Measurements from ENCODE around the gene PPP1R12B. TPM values are rescaled to one million over a fixed set of nuclear protein-coding genes. Genes with fewer than 3 reads are reported as not detected.
A peak's percentile ranks its signal among the peaks of the same experiment; 100 is the strongest.

The PPP1R12B gene
- total RNA-seq, 1 experiment from 2014 or later, result 17.0 TPM

- H3K27ac ChIP-seq (ENCODE audit: low read depth, low read length, poor library complexity, severe bottlenecking), result no peak overlapping the region
- intact Hi-C loops (cut with micrococcal nuclease; ENCODE audit: unreplicated experiment), result no loop called here
- no peaks in the 10 kb centered on the region for H3K36me3 ChIP-seq (ENCODE audit: insufficient read depth, low read length, poor library complexity, severe bottlenecking)
- CTCF ChIA-PET, result no interaction called here
- POLR2A ChIA-PET (ENCODE audit: low non-redundant PET), result interaction anchor here (0.6 kb wide), 1 partner anchor 296 kb away, joined by 3 read pairs; no protein-coding TSS in a partner anchor
- no peak for DNase-seq (ENCODE audit: low spot score)
- no TSS peak for BruUV-seq (replicated peaks)
- no peaks in the 10 kb centered on the region for H3K4me1 ChIP-seq (ENCODE audit: insufficient read depth, low read length, poor library complexity, severe bottlenecking)
- no peaks in the 10 kb centered on the region for H3K9me3 ChIP-seq (ENCODE audit: low read depth, low read length, poor library complexity, severe bottlenecking)
- H3K27me3 ChIP-seq (replicated peaks; ENCODE audit: insufficient read depth, low read depth, low read length, poor library complexity), result no peaks in the 10 kb centered on the region
- no peak overlapping the region for H3K4me3 ChIP-seq (ENCODE audit: low read depth, low read length, poor library complexity, severe bottlenecking)
- TF ChIP-seq CTCF (conservative IDR thresholded peaks at IDR 0.05; ENCODE audit: low read depth, low read length) (no peak), EZH2 (IDR thresholded peaks at IDR 0.05; ENCODE audit: borderline replicate concordance, low read depth, low read length, poor library complexity, severe bottlenecking) (no peak)
Observed at GRCh38 chr1:202564958-202565495, 216.5 kb downstream of the PPP1R12B start.

GRCh38 chr1:202565890-202566602 is 217.5 kb downstream of the PPP1R12B start:
- no peak overlapping the region for H3K27ac ChIP-seq (ENCODE audit: low read depth, low read length, poor library complexity, severe bottlenecking)
- no peaks in the 10 kb centered on the region for H3K4me1 ChIP-seq (ENCODE audit: insufficient read depth, low read length, poor library complexity, severe bottlenecking)
- CTCF ChIA-PET, result no interaction called here
- H3K9me3 ChIP-seq (ENCODE audit: low read depth, low read length, poor library complexity, severe bottlenecking), result no peaks in the 10 kb centered on the region
- DNase-seq (ENCODE audit: low spot score), result no peak
- no peak overlapping the region for H3K4me3 ChIP-seq (ENCODE audit: low read depth, low read length, poor library complexity, severe bottlenecking)
- POLR2A ChIA-PET (ENCODE audit: low non-redundant PET), result no interaction called here
- H3K27me3 ChIP-seq (replicated peaks; ENCODE audit: insufficient read depth, low read depth, low read length, poor library complexity), result no peaks in the 10 kb centered on the region
- no peaks in the 10 kb centered on the region for H3K36me3 ChIP-seq (ENCODE audit: insufficient read depth, low read length, poor library complexity, severe bottlenecking)
- intact Hi-C loops (cut with micrococcal nuclease; ENCODE audit: unreplicated experiment), result no loop called here
- BruUV-seq (replicated peaks), result no TSS peak
- TF ChIP-seq CTCF (conservative IDR thresholded peaks at IDR 0.05; ENCODE audit: low read depth, low read length) (peak; percentile 38), EZH2 (IDR thresholded peaks at IDR 0.05; ENCODE audit: borderline replicate concordance, low read depth, low read length, poor library complexity, severe bottlenecking) (no peak)

GRCh38 chr1:202567738-202568137 is 219.2 kb downstream of the PPP1R12B start:
- no peak overlapping the region for H3K4me3 ChIP-seq (ENCODE audit: low read depth, low read length, poor library complexity, severe bottlenecking)
- TF ChIP-seq EZH2 (IDR thresholded peaks at IDR 0.05; ENCODE audit: borderline replicate concordance, low read depth, low read length, poor library complexity, severe bottlenecking), result no peak
- no peak for TF ChIP-seq CTCF (conservative IDR thresholded peaks at IDR 0.05; ENCODE audit: low read depth, low read length)
- POLR2A ChIA-PET (ENCODE audit: low non-redundant PET), result no interaction called here
- no peak for DNase-seq (ENCODE audit: low spot score)
- no peaks in the 10 kb centered on the region for H3K36me3 ChIP-seq (ENCODE audit: insufficient read depth, low read length, poor library complexity, severe bottlenecking)
- no peaks in the 10 kb centered on the region for H3K9me3 ChIP-seq (ENCODE audit: low read depth, low read length, poor library complexity, severe bottlenecking)
- no peaks in the 10 kb centered on the region for H3K27me3 ChIP-seq (replicated peaks; ENCODE audit: insufficient read depth, low read depth, low read length, poor library complexity)
- CTCF ChIA-PET, result no interaction called here
- H3K4me1 ChIP-seq (ENCODE audit: insufficient read depth, low read length, poor library complexity, severe bottlenecking), result no peaks in the 10 kb centered on the region
- no peak overlapping the region for H3K27ac ChIP-seq (ENCODE audit: low read depth, low read length, poor library complexity, severe bottlenecking)
- no TSS peak for BruUV-seq (replicated peaks)
- intact Hi-C loops (cut with micrococcal nuclease; ENCODE audit: unreplicated experiment), result no loop called here

All from A673 (cell line).